ENCODE data around the gene KRTAP25-1.

The KRTAP25-1 gene

DNA sequence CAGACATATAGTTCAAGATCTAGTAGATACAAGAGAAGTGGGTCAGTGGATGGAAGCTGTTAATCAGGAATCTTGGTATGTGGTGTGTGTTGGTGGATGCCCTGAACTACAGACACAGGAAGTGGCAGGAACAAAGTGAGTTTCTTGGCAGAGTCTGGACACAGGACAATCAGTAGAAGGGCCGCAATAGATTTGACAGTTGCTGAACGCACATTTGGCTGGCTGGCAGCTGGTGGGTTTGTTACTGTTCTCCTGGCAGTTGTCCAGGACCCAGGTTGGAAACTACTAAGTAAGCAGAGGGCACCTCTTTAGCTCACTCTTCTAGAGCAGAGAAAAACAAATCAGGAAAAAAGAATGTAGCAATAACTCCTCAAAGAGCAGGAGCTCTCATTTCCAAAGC lies 17.6 kb upstream of the KRTAP25-1 start:
- H3K27me3 ChIP-seq (replicated peaks; ENCODE audit: control insufficient read depth, insufficient read depth, low read length) = no peaks in the 10 kb centered on the region
- no peak overlapping the region for H3K4me3 ChIP-seq (replicated peaks; ENCODE audit: low read depth, low read length)
- DNase-seq (ENCODE audit: extremely low read depth, insufficient read length) = no peak
- TF ChIP-seq, protein P1, sequence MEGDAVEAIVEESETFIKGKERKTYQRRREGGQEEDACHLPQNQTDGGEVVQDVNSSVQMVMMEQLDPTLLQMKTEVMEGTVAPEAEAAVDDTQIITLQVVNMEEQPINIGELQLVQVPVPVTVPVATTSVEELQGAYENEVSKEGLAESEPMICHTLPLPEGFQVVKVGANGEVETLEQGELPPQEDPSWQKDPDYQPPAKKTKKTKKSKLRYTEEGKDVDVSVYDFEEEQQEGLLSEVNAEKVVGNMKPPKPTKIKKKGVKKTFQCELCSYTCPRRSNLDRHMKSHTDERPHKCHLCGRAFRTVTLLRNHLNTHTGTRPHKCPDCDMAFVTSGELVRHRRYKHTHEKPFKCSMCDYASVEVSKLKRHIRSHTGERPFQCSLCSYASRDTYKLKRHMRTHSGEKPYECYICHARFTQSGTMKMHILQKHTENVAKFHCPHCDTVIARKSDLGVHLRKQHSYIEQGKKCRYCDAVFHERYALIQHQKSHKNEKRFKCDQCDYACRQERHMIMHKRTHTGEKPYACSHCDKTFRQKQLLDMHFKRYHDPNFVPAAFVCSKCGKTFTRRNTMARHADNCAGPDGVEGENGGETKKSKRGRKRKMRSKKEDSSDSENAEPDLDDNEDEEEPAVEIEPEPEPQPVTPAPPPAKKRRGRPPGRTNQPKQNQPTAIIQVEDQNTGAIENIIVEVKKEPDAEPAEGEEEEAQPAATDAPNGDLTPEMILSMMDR (IDR thresholded peaks at IDR 0.05; ENCODE audit: insufficient read depth, low read length, poor library complexity, severe bottlenecking) = no peak
- no peaks in the 10 kb centered on the region for H3K36me3 ChIP-seq (ENCODE audit: control insufficient read depth, insufficient read depth, low read length)

DNA sequence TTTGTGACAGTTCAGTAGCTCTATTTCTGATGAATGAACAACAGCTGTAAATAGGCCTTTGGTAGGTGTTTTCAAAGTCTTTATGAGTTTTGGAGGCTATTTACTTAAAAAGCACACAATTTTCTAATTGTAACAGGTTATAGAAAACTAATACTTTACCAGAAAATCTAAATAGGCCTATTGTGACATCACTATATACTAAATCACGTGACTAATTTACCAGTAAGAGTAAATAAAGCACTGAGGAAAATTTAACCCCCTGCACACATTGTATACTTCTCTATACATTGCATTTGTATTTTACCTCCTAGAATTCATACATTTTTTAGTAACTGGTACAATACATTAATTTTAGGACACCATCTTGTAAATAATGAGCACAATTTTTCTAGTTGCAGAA lies 15.8 kb upstream of the KRTAP25-1 start:
- Histone ChIP-seq H3K36me3 (ENCODE audit: control insufficient read depth, insufficient read depth, low read length) (no peaks in the 10 kb centered on the region), H3K4me3 (replicated peaks; ENCODE audit: low read depth, low read length) (no peak overlapping the region), H3K27me3 (replicated peaks; ENCODE audit: control insufficient read depth, insufficient read depth, low read length) (no peaks in the 10 kb centered on the region)
- TF ChIP-seq, protein P1 (IDR thresholded peaks at IDR 0.05; ENCODE audit: insufficient read depth, low read length, poor library complexity, severe bottlenecking) = no peak
- no peak for DNase-seq (ENCODE audit: extremely low read depth, insufficient read length)

DNA sequence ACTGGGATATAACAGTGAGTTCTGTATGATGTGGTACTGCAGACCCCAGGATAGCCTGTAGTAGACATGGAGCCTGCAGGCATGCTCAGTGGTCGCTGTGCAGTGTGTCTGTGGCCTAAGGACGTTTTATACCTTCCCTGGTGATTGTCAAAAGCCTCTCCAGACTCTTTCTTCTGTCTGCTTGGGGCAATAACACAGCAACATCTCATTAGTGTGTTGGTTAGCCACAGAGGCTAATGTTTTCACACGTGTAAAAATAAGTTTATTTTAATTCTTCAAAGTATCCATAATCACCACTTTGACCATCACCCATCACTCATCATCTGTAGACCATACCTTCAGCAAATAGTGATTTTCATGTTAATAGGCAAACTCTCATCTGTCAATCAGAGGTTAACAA lies 6.5 kb downstream of the KRTAP25-1 start, which contains the start of gene KRTAP24-1:
Gene KRTAP24-1 (minus strand): TSS at position 101 of the 400 bp plus-strand sequence. CDS start 18 bp downstream, at position 83.
- Histone ChIP-seq H3K27me3 (replicated peaks; ENCODE audit: control insufficient read depth, insufficient read depth, low read length) (no peaks in the 10 kb centered on the region), H3K4me3 (replicated peaks; ENCODE audit: low read depth, low read length) (no peak within 1 kb of the TSS)

DNA sequence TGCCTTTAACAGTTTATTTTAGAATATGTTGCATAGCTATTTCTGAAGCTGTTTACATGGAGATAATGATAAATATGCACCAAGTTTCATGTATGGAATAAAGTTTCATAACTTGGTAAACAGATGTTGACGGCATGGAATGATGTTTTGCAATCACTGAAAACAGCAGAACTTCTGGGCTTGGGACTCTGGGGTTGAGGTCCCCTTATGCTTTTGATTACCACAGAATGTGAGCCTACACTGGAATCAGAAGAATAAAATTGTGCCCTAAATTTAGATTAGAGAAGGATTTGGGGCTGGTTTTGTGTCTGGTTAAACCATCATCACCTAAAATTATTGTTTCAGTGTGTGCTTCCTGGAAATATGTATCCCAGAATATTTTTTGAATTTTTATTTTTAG lies 17.7 kb downstream of the KRTAP25-1 start:
- no peak overlapping the region for H3K4me3 ChIP-seq (replicated peaks; ENCODE audit: low read depth, low read length)
- TF ChIP-seq, protein P1 (IDR thresholded peaks at IDR 0.05; ENCODE audit: insufficient read depth, low read length, poor library complexity, severe bottlenecking) = no peak
- H3K36me3 ChIP-seq (ENCODE audit: control insufficient read depth, insufficient read depth, low read length) = no peaks in the 10 kb centered on the region
- H3K27me3 ChIP-seq (replicated peaks; ENCODE audit: control insufficient read depth, insufficient read depth, low read length) = no peaks in the 10 kb centered on the region
- no peak for DNase-seq (ENCODE audit: extremely low read depth, insufficient read length)

More for the DNA sequence above, 6.5 kb downstream of the KRTAP25-1 start, which contains the start of gene KRTAP24-1:
- DNase-seq (ENCODE audit: extremely low read depth, insufficient read length) = no peak
- TF ChIP-seq, protein P1 (IDR thresholded peaks at IDR 0.05; ENCODE audit: insufficient read depth, low read length, poor library complexity, severe bottlenecking) = no peak
- no peaks in the 10 kb centered on the region for H3K36me3 ChIP-seq (ENCODE audit: control insufficient read depth, insufficient read depth, low read length)

DNA sequence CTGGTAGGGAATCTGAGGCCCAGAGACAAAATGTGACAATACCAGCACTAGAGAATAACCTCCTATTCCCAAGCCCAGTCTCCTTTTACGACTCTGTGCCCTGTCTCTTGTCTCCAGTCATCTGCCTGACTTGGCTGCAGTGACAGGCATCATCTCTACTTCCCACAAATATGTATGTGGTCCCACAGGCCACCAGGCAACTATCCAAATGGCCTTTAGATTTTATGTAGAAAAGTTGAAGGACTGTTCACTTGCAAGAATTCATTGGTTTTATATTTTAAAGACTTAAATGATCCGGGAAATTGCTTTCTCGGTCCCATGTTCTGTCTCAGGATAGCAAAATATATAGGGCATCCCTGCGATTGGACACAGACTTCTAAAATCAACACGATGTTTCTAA lies 18.2 kb downstream of the KRTAP25-1 start:
- TF ChIP-seq, protein P1 (IDR thresholded peaks at IDR 0.05; ENCODE audit: insufficient read depth, low read length, poor library complexity, severe bottlenecking) = no peak
- Histone ChIP-seq H3K36me3 (ENCODE audit: control insufficient read depth, insufficient read depth, low read length) (no peaks in the 10 kb centered on the region), H3K4me3 (replicated peaks; ENCODE audit: low read depth, low read length) (no peak overlapping the region), H3K27me3 (replicated peaks; ENCODE audit: control insufficient read depth, insufficient read depth, low read length) (no peaks in the 10 kb centered on the region)
- DNase-seq (ENCODE audit: extremely low read depth, insufficient read length) = no peak

All from GM06990 (cell line).